NCI-H774 (cell line): ENCODE results near the gene GPR176.

Experiments
- DNase-seq: peaks from one replicate; lab custom pipeline; 2025; lab: John Stamatoyannopoulos, UW

Gene GPR176, protein sequence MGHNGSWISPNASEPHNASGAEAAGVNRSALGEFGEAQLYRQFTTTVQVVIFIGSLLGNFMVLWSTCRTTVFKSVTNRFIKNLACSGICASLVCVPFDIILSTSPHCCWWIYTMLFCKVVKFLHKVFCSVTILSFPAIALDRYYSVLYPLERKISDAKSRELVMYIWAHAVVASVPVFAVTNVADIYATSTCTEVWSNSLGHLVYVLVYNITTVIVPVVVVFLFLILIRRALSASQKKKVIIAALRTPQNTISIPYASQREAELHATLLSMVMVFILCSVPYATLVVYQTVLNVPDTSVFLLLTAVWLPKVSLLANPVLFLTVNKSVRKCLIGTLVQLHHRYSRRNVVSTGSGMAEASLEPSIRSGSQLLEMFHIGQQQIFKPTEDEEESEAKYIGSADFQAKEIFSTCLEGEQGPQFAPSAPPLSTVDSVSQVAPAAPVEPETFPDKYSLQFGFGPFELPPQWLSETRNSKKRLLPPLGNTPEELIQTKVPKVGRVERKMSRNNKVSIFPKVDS

DNA sequence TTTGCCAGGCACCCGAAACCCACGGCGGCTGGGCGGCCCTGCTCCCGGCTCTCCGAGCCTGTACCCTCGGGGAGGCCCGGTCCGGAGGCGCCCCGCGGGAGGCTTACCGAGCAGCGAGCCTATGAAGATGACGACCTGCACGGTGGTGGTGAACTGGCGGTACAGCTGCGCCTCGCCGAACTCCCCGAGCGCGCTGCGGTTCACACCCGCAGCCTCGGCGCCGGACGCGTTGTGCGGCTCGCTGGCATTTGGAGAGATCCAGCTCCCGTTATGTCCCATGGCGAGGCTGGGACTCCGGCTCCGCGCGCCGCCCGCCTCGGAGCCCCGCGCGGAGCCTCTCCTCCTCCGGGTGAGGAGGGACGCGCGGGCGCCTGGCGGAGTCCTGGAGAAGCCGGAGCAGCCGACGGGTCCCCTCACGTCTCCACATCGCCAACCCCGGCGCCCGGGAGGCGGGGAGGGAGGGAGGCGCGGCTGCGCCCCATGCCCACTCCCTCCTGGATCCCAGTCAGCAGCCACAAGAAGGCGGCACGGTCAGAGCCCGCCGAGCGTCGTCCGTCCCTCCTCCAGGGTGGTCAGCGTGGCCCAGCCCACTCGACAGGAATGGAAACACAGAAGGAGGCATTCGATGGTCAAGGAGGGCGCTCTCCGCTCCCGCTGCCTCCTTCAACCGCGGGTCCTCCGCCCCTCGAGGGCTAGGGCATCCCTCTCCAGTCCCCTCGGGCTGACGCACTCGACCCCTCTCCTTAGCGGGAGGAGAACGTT, at the start of gene GPR176:
Gene GPR176, minus strand, starts transcription at position 519 of the 762 bp plus-strand sequence. Its CDS starts 240 bp downstream, at position 279.
- no peak for DNase-seq

DNA sequence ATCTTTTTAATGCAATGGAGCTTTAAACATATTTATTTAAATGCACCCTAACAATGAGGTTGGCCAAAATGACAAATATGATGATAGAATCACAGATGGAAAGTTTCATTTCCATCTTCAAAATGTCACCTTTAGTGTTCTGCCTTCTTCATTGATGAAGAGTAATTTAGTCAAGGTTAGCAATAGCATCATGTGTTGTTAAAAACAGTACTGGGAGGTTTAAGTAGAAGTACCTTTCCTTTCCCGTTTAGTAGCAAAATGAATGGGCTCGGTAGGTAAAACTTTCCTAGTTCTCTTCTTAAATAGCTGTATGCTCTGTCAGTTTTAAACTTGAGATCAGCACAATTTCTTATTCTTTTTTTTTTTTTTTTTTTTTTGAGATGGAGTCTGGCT, 48.9 kb upstream of the GPR176 start:
- no peak for DNase-seq

DNA sequence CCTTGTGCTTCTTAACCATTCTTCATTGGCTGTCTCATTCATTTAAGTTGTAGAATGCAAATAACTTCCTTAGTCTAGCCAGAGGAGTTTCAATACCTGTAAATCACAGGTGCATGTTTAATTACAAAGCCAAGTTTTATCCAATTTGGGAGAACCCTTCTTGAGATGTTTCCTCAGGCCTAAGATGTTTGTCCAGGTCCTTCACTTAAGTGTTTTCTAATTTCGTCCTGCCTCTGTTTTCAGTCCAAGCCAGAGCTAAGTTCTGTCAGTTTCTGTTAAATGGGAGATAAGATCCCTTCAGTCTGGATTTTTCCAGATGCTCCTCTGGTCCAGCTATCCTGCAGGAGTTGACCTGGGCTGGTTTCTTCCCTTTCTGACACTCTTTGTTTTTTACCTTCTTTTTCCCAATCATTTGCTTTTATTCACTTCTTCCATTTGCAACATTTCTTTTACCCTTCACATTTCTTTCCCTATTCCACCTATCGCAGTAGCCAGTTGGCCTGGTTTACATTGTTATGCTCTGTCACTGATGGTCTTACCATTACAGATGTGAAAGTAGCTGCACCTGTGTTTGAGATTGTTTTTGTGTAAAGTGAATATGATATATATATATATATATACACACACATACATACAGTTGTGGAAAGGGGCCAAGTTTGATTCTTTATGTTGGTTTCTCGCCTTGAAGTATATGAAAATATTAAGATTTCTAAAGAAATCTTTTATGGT, 48.4 kb upstream of the GPR176 start:
- no peak for DNase-seq

DNA sequence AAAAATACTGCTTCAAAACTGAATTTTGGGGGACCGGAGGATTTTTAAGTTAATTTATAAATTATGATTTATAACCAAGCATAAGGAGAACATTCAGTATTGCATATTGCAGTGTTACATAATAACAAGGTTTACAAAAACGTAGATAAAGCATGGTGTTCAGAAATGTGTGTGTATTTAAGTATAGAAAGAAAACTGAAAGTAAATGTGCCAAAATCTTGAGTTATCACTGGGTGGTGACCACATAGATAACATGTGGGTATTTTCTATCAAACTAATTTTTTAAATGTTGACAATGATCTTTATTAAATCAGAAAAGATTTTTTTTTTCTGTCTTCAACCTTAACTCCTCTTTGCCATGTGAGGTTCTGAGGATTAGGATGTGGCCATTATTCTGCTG, 46.5 kb upstream of the GPR176 start:
- no peak for DNase-seq

DNA sequence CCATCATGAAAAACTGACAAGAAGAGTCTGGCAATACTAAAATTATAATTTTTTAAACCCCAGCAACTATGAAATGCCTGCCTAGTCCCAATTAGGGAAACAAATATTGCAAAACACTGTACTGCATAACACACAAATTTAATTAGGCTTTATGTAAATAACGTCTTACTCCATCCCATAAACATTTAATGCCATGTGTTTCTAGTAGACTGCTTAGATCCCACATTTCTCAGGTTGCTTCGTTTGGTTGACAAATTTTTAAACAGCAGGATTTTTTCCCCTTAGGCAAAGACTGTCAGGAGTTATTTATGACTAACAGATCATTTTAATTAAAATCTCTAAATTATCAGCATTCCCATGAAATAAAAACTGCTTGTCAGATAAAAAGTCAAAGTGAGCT, 43.7 kb upstream of the GPR176 start:
- no peak for DNase-seq

DNA sequence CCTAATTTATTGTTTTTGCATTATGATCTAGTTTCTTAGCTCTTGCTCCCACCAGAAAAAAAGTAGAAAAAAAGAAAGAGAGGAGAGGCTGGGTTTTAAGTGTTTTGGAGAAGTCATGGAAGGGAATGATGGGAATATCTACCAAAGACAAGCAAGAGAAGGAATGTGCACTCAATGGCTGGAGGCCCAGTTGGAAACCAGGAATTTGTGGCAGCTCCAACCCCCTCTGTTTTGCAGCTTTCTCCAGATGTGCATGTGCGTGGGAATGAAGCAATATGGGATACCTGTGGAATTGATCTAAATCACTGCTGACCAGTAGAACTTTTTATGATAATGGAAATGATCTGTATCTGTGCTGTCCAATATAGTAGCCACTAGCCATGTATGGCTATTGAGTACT, 41.0 kb upstream of the GPR176 start:
- no peak for DNase-seq

DNA sequence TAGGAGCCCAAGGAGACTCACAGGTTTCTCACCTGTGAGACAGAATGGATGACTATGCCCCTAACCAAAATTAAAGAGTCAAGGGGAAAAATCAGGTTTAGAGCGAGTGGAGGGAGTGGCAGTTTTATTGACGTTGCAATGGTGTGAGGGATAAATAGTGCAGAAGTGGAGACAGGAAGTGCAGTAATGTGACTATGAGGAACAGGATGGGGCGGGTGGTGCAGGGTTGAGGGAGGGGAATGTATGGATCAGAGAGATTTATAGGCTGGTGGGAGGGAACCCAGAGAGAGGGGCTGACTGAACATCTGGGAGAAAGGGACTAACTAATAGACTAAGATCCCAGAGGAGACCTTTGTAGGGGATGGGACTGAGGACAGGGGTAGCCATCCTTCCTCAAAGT, 40.3 kb upstream of the GPR176 start:
- no peak for DNase-seq

DNA sequence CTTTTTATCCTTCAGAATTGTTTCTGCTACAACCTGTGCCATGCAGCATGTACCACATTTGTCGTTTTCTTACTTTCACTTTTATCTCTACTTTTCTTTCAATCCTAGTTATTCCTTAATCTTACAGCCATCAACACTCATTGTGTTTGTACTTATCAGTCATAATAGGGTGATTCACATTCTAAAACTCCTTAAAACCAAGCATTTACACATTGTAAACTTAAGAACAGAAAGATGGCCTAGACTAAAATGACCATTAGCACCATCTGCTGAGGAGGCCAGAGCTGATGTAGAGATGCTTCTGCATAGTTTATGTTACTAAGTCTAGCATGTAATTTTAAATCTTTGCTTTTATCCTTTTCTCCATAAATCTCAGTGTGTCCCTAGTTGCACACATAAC, 39.3 kb upstream of the GPR176 start:
- DNase-seq: no peak

DNA sequence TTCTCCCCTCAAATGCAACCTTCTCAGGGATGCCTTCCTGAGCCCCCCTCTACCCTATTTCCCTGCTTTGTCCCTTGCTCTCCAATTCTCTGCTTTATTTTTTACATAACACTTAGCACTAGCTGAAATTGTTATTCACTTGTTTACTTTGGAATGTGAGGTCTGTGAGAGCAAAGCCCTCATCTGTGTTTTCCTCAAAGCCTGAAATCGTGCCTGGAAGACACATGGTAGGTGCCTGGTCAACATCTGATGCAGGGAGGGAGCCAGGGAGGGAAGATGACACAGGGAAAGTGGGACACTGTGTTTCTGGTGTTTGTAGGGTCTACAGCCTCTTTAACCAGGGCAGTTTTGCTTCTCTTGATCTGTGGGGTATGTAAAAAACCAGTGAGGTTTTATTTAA, 37.4 kb upstream of the GPR176 start:
- no peak for DNase-seq

DNA sequence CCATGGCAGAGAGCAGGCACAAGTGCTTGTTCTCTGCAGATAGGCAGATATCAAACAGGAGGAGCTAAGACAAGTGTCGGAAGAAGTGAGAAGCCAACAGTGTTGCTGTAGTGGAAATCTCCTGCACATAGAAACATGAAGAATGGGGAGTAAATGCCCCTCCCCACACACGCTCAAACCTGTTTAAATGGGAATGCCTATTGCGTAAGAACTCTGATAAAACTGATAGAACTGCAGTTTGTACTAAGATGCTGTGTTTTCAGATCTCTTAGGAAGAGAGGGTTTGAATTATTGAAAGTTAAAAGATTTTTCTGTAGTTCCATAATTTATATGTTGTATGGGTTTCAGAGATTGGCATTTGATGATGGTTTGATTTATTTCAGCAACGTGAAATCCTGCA, 33.5 kb upstream of the GPR176 start:
- no peak for DNase-seq

DNA sequence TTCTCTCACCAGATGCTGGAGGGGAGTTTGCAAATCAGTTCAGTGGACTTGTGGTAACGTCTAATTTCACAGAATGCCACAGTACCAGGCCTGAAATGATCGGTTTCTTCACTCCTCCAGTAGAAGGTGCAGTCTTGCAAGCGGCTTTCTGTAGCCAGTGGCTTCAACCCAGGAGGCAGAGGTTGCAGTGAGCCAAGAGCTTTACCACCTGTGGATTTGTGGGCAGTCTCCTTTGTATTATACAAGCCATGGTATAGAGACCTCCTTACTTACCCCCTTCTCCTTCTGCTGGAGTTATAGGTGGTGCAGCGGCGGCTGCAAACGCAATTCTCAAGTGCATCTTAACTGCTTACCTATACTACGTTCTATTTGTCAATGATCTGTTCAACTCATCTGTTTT, 31.5 kb upstream of the GPR176 start:
- no peak for DNase-seq

DNA sequence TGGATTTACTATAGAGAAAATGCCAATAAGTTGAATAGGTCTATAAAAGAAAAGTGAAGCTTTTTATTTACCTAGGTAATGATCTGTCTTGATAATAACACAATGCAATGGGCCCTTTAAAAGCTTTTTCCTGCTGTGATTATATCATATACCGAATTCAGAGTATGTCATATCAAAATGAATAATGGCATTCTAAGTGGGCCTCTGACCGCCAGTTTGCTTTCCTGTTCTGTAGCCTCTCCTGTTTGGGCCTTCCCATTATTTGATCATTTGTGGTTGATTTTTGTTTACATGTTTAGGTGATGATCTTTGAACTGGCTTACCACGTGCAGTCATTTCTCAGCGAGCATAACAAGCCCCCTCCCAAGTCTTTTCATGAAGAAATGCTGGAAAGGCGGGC, 28.8 kb upstream of the GPR176 start:
- no peak for DNase-seq

DNA sequence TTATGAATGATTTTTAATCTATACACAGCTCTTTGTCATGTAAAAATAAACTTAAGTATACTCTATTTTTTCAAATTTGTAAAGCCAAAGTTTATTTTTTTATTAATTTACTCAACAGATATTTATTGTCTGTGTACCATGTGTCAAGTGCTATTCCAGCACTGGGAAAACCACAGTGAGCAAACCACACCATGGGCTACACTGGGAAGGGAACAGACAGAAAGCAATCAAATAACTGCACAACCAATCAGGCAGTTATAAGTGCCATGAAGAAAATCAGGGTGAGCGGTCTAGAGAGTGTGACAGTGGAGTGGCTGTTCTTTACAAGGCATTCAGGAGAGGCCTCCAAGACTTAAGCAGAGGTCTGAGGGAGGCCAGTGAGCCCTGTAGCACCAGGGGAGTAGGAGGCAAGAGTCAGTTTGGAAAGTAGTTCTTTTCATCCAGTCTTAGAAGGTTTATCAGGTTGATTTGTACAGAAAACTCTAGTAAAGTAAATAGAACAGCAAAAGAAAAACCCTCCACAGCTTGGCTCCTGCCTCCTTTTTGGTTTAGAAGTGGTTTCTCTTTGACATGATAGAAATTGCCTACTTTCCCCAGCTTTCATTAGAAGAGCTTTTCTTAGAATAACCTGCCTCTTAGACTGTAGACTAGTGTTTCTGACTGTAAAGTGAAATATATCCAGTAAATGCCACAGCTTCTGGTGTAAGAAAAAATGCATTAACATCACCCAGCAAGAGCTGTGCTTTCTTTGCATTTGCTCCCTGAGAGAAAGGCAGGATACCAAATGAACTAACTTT, 27.5 kb upstream of the GPR176 start:
- DNase-seq: no peak

DNA sequence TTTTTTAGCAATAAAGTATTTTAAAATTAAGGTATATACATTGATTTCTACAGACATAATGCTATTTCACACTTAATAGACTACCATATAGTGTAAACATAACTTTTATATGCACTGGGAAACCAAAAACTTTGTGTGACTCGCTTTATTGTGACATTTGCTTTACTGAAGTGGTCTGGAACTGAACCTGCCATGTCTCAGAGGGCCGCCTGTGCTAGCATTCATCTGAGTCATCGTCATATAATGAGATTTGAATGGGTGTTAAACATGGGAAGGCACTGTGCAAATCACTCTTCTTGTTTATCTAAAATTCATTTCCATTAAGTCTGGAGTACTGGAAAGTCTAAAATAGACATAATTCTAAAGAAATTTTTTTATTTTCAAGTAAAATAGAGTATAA, 26.8 kb upstream of the GPR176 start:
- no peak for DNase-seq

DNA sequence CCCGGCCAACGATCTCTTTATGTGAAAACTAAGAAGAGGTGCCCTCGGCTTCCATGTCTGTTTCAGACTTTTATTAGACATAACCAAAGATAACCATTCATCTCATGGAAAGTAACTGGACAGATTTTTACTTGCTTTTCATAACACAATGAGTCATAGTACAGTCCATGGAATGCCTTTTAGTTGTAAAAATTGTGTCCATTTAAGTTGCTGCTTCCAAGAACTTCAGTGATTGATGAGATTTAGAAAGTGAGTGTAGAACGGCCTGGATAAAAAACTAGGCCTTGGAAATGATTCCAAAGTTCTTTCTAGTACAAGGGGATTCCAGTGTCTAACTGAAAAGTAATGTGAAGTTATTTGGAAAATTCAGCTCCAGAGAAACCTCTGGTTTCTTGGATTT, 24.7 kb upstream of the GPR176 start:
- DNase-seq: no peak

DNA sequence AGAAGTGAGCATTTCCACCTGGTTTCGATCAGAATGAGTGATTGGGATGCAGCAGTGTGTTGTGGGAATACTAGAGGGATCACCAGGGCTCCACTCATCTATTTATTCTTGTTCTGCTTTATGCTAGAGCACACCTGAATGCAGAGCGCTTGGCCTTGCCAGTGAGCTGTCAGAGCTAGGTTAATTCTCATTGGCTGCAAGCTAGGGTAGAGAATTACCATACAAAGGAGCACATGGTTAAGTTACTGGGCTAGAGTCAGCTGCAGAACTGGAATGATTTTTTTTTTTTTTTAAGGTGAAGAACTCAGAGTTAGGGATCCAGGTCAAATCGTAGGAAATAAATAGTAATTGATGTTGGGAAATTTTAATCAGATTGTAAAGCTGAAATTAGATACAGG, 22.7 kb upstream of the GPR176 start:
- no peak for DNase-seq

DNA sequence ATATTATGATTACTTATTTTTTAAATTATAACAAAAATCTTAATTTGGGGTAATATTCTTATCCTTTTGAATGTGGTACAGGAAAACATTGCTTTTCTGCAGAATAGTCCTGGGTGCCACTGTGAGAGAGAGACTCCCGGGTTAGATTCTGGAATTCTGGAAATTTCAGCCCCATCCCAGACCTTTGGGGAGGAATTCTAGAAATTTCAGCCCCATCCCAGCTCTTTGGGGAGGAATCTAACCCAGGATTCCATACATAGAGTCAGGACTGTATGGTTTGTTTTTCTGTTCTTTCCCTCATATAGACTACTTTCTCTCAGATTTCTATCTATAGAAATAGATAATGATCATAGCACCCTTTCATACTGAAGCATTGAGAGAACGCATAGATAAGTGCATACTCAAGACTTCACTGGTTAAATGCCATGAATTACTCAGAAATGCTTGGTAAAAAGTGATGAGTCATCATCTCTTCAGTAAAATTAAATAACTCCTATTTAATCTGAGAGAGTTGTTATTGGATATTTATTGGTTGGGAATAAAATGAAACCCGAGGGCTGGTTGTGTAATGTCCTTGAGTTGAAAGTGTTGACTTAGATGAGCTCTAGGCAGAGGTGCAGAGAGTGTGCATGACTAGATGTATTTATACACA, 22.2 kb upstream of the GPR176 start:
- DNase-seq: no peak

DNA sequence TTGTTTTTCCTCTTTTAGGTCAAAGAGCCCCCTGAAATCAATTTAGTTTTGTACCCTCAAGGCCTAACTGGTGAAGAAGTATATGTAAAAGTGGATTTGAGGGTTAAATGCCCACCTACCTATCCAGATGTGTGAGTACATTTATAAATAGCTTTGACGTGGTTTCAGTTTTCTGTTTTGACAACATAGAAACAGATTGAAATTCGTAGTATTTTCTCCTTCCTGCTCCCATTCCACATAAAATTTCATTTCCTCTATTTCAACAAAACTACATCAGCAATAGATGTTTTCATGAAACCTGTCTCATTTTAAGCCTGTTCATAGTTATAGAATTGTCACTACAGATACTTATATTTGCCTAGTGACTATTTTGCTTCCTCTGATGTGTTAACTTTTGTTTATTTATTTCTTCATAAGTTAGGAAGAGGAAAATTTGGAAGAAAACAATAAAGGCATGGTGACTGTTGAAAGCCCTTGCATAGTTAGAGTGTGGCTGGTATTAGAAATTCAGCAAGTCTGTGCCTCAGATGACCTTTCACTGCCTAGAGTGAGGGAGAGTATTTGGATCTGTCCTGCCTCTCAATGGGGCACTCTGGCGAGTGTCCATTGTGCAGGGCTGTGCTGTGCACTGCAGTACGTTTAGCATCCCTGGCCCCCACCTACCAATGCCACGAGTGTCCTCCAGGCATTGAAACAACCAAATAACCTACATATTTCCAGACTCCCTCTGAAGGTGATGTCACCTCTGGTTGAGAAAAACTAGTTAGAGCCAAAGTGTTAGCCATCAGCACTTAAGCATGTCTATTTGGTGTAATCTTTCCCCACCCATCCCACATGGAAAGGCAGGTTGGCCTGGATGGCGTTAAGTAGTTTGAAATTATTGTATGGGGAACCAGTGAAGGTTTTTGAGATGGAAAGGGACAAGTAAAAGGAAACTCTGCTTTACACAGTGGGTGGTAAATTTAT, 19.7 kb upstream of the GPR176 start:
- no peak for DNase-seq

DNA sequence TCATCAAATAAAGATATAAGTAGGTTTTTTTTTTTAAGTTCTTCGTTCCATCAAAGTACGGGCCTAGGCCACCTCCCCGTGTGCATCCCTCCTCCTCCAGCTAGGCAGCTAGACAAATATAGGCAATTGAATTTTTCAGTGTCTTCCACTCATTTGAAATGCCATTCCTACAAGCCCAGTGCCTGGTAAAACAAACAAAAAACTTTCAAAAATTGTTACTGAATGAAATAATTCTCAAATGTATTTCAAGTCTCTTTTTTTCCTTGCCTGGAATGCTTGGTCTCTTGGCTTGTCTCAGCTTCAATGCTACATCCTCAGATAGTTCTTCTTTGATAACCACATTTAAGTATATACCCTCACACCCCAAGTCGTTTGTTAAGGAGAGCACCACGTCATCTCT, 17.6 kb upstream of the GPR176 start:
- DNase-seq: no peak

DNA sequence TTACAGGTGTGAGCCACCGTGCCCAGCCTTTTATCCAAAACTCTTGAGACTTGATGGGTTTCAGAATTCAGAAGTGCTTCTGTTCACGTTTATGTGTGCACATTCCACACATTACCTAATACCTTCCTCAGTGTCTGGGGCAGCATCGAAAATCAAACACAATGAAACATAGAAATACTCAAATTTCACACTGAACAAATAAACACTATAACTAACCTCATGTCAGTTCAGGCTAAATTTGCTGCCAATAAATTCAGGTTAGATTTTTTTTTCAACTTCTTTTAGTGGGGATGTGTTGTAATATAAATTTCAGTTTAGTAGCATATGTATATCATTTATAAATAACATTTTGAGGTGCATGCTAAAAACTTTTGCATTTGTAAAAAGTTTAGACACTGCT, 16.6 kb upstream of the GPR176 start:
- no peak for DNase-seq
